Nephron (organoid): ENCODE results near the gene IL11RA.

Experiments
- H3K27ac Mint-ChIP-seq, 3 experiments: 2 replicates each; pipeline ENCODE4 v1.8.0; 2020; ENCODE audit warnings: mixed read lengths in 3 of 3, mild to moderate bottlenecking in 2 of 3, moderate library complexity in 1 of 3
- H3K27me3 Mint-ChIP-seq: 2 replicates; pipeline ENCODE4 v1.8.0; 2021; ENCODE audit warnings: low read depth, mild to moderate bottlenecking, moderate library complexity, mixed read lengths
- H3K36me3 Mint-ChIP-seq: 2 replicates; pipeline ENCODE4 v1.8.0; 2020; ENCODE audit warnings: low read depth, mixed read lengths
- H3K4me1 Mint-ChIP-seq: 2 replicates; pipeline ENCODE4 v1.8.0; 2020; ENCODE audit warnings: mixed read lengths
- H3K4me3 Mint-ChIP-seq, 3 experiments: 2 replicates each; pipeline ENCODE4 v1.8.0; 2020; ENCODE audit warnings: mild to moderate bottlenecking in 3 of 3, mixed read lengths in 3 of 3, moderate library complexity in 2 of 3
- H3K9me3 Mint-ChIP-seq: 2 replicates; pipeline ENCODE4 v1.8.0; 2020; ENCODE audit warnings: mixed read lengths
- CTCF ChIP-seq, 3 experiments: fragments of 200-600 bp; sonication (generic); IDR thresholded peaks; one replicate each; pipeline ENCODE4 v1.5.0; 2021; ENCODE audit warnings: antibody characterized with exemption in 3 of 3; ENCODE audit not compliant: unreplicated experiment in 3 of 3

IL11RA gene

GRCh38 chr9:34648673-34649072 is 3.3 kb upstream of the IL11RA start:
- peak overlapping the region; percentile 55 to 97 (median 95) for H3K27ac Mint-ChIP-seq
- H3K36me3 Mint-ChIP-seq: peaks cover 33% of the 10 kb centered on the region
- H3K9me3 Mint-ChIP-seq: no peaks in the 10 kb centered on the region
- TF ChIP-seq CTCF (IDR thresholded peaks at IDR 0.05; ENCODE audit: unreplicated experiment in 3 of 3): no peak
- no peaks in the 10 kb centered on the region for H3K27me3 Mint-ChIP-seq
- H3K4me3 Mint-ChIP-seq: peak overlapping the region; percentile 90 to 96 (median 91)
- peaks cover 61% of the 10 kb centered on the region for H3K4me1 Mint-ChIP-seq

GRCh38 chr9:34650816-34651215 is 1.2 kb upstream of the IL11RA start:
- peak overlapping the region; percentile 74 to 95 (median 89) for H3K4me3 Mint-ChIP-seq
- TF ChIP-seq CTCF (IDR thresholded peaks at IDR 0.05; ENCODE audit: unreplicated experiment in 3 of 3): no peak
- no peaks in the 10 kb centered on the region for H3K27me3 Mint-ChIP-seq
- peak overlapping the region; percentile 99 for H3K27ac Mint-ChIP-seq
- H3K4me1 Mint-ChIP-seq: peaks cover 81% of the 10 kb centered on the region
- H3K36me3 Mint-ChIP-seq: peaks cover 36% of the 10 kb centered on the region
- H3K9me3 Mint-ChIP-seq: no peaks in the 10 kb centered on the region

- TF ChIP-seq CTCF (IDR thresholded peaks at IDR 0.05; ENCODE audit: unreplicated experiment in 3 of 3): no peak
- H3K4me3 Mint-ChIP-seq: peak overlapping the region; percentile 74 to 95 (median 89)
- peak overlapping the region; percentile 99 for H3K27ac Mint-ChIP-seq
- H3K4me1 Mint-ChIP-seq: peaks cover 79% of the 10 kb centered on the region
- H3K36me3 Mint-ChIP-seq: peaks cover 36% of the 10 kb centered on the region
- no peaks in the 10 kb centered on the region for H3K9me3 Mint-ChIP-seq
- no peaks in the 10 kb centered on the region for H3K27me3 Mint-ChIP-seq
Measured at GRCh38 chr9:34651321-34651720, 664 bp upstream of the IL11RA start.

GRCh38 chr9:34652602-34653000 is 616 bp downstream of the IL11RA start:
- peaks cover 32% of the 10 kb centered on the region for H3K36me3 Mint-ChIP-seq
- peak overlapping the region; percentile 74 to 95 (median 89) for H3K4me3 Mint-ChIP-seq
- H3K4me1 Mint-ChIP-seq: peaks cover 71% of the 10 kb centered on the region
- no peak for TF ChIP-seq CTCF (IDR thresholded peaks at IDR 0.05; ENCODE audit: unreplicated experiment in 3 of 3)
- H3K27ac Mint-ChIP-seq: peak overlapping the region; percentile 99
- no peaks in the 10 kb centered on the region for H3K27me3 Mint-ChIP-seq
- H3K9me3 Mint-ChIP-seq: no peaks in the 10 kb centered on the region

- Mint-ChIP-seq H3K27ac (peak overlapping the region; percentile 99), H3K4me1 (peaks cover 65% of the 10 kb centered on the region), H3K9me3 (no peaks in the 10 kb centered on the region), H3K4me3 (peak overlapping the region; percentile 74 to 95 (median 89)), H3K27me3 (no peaks in the 10 kb centered on the region), H3K36me3 (peaks cover 24% of the 10 kb centered on the region)
- TF ChIP-seq CTCF (IDR thresholded peaks at IDR 0.05; ENCODE audit: unreplicated experiment in 3 of 3): no peak
Measured at GRCh38 chr9:34653151-34654072, 1.4 kb downstream of the IL11RA start.
